ENCODE results near the gene PLA2G6. TPM values are rescaled to one million over a fixed set of nuclear protein-coding genes. Genes with fewer than 3 reads are reported as not detected.
A peak's percentile ranks its signal among the peaks of the same experiment; 100 is the strongest.

PLA2G6 gene
- total and polyA plus RNA-seq, 2 of the 13 experiments (the other 11 are each of a cell fraction or from before 2014, with no cell fraction given) = 4.8 to 11.5 TPM

- H3K4me2 ChIP-seq (ENCODE audit: low read depth, low read length) = no peak overlapping the region
- FAIRE-seq = no peak
- no peaks in the 10 kb centered on the region; a peak in 1 of 5 replicates for H3K27me3 ChIP-seq (ENCODE audit: control insufficient read depth in 1 of 2, insufficient read depth in 2 of 2, low read length in 2 of 2)
- no peaks in the 10 kb centered on the region for H4K20me1 ChIP-seq (ENCODE audit: insufficient read depth, low read length)
- no peaks in the 10 kb centered on the region for H3K9me3 ChIP-seq (ENCODE audit: low read length)
- no peak overlapping the region for H3K4me3 ChIP-seq (replicated peaks in 1 of 3; ENCODE audit: insufficient read depth in 1 of 3, low read depth in 2 of 3, low read length in 3 of 3)
- 87% methylated on average over 7 of the region's 7 CpGs for WGBS (ENCODE audit: low lambda C conversion rate)
- H2AFZ ChIP-seq (ENCODE audit: low read length) = no peak overlapping the region
- ChIA-PET POLR2A (interaction anchor here (2.7 kb wide), 1 partner anchor 74 kb away, joined by 10 read pairs; the partner anchor contains the start of gene BAIAP2L2), CTCF (ENCODE audit: low intra/inter-chr PET ratio, low total read pairs) (no interaction called here)
- TF ChIP-seq PHF20 (CRISPR knock-in tag; IDR thresholded peaks at IDR 0.05) (no peak), TSC22D2 (CRISPR knock-in tag; IDR thresholded peaks at IDR 0.05; ENCODE audit: borderline replicate concordance) (no peak), HNF4G (IDR thresholded peaks at IDR 0.05; ENCODE audit: borderline replicate concordance, low read depth, low read length) (no peak), HNF4G (CRISPR knock-in tag; IDR thresholded peaks at IDR 0.05; ENCODE audit: borderline replicate concordance, low read depth) (no peak), ZNF562 (CRISPR knock-in tag; IDR thresholded peaks at IDR 0.05; ENCODE audit: borderline replicate concordance) (no peak), XBP1 (CRISPR knock-in tag; IDR thresholded peaks at IDR 0.05) (no peak)
- DNase-seq (ENCODE audit: low spot score) = no peak
- no peak for ATAC-seq
- intact Hi-C loops (cut with micrococcal nuclease; ENCODE audit: unreplicated experiment) = no loop called here
- BruUV-seq (replicated peaks) = no TSS peak
- no peaks in the 10 kb centered on the region for H3K36me3 ChIP-seq (replicated peaks in 1 of 2; ENCODE audit: control insufficient read depth in 1 of 2, insufficient read depth in 2 of 2, low read length in 2 of 2)
- no peak overlapping the region for H3K9ac ChIP-seq (ENCODE audit: insufficient read depth, low read depth, low read length)
- no peaks in the 10 kb centered on the region for H3K79me2 ChIP-seq (ENCODE audit: insufficient read depth, low read length)
- no peak overlapping the region for H3K27ac ChIP-seq (ENCODE audit: extremely low read length, insufficient read depth, low read length)
- peaks cover 49% of the 10 kb centered on the region for H3K4me1 ChIP-seq (ENCODE audit: insufficient read depth, low read length)
- in situ Hi-C loops (cut with HindIII; ENCODE audit: extremely low pct_ligation_motif_present, low pct_unique_long_range_greater_than_20kb) = no loop called here
These were observed 3.2 kb upstream of the PLA2G6 start for GRCh38 chr22:38184788-38185187.

GRCh38 chr22:38180841-38181452 is 683 bp downstream of the PLA2G6 start:
- in situ Hi-C loops (cut with HindIII; ENCODE audit: extremely low pct_ligation_motif_present, low pct_unique_long_range_greater_than_20kb) (no loop called here), intact Hi-C loops (cut with micrococcal nuclease; ENCODE audit: unreplicated experiment) (no loop called here)
- no peak for FAIRE-seq
- Histone ChIP-seq H4K20me1 (ENCODE audit: insufficient read depth, low read length) (no peaks in the 10 kb centered on the region), H3K9me3 (ENCODE audit: low read length) (no peaks in the 10 kb centered on the region), H3K27ac (ENCODE audit: extremely low read length, insufficient read depth, low read length) (peak overlapping the region; percentile 82), H3K4me1 (ENCODE audit: insufficient read depth, low read length) (peaks cover 59% of the 10 kb centered on the region), H3K36me3 (replicated peaks in 1 of 2; ENCODE audit: control insufficient read depth in 1 of 2, insufficient read depth in 2 of 2, low read length in 2 of 2) (no peaks in the 10 kb centered on the region), H2AFZ (ENCODE audit: low read length) (no peak overlapping the region), H3K9ac (ENCODE audit: insufficient read depth, low read depth, low read length) (peak overlapping the region; percentile 91), H3K4me2 (ENCODE audit: low read depth, low read length) (peak overlapping the region; percentile 78), H3K79me2 (ENCODE audit: insufficient read depth, low read length) (no peaks in the 10 kb centered on the region), H3K27me3 (ENCODE audit: control insufficient read depth in 1 of 2, insufficient read depth in 2 of 2, low read length in 2 of 2) (no peaks in the 10 kb centered on the region; a peak in 1 of 5 replicates), H3K4me3 (replicated peaks in 1 of 3; ENCODE audit: insufficient read depth in 1 of 3, low read depth in 2 of 3, low read length in 3 of 3) (peak overlapping the region; percentile 67 to 86 (median 77))
- ChIA-PET POLR2A (interaction anchor here (0.9 to 6.1 kb wide), 8 partner anchors 10 to 71 kb away, joined by 3 to 60 read pairs (median 6); partner anchors contain the start of genes BAIAP2L2 and MAFF), CTCF (ENCODE audit: low intra/inter-chr PET ratio, low total read pairs) (no interaction called here)
- no peak for DNase-seq (ENCODE audit: low spot score)
- ATAC-seq = peak; percentile 29
- 3% methylated on average over 12 of the region's 14 CpGs for WGBS (ENCODE audit: low lambda C conversion rate)
- BruUV-seq (replicated peaks) = TSS peak; percentile 80
- peak; percentile 10; the same call in 1 of the 2 replicates for TF ChIP-seq ZBTB38 (CRISPR knock-in tag; IDR thresholded peaks at IDR 0.05)
- no peak for TF ChIP-seq ZNF33B (CRISPR knock-in tag; IDR thresholded peaks at IDR 0.05)
- no peak for TF ChIP-seq ZNF24 (IDR thresholded peaks at IDR 0.05)
- no peak for TF ChIP-seq ZNF782 (CRISPR knock-in tag; IDR thresholded peaks at IDR 0.05; ENCODE audit: borderline replicate concordance)
- TF ChIP-seq ZNF260 (CRISPR knock-in tag; IDR thresholded peaks at IDR 0.05; ENCODE audit: borderline replicate concordance, low read depth) = no peak
- TF ChIP-seq THYN1 (CRISPR knock-in tag; IDR thresholded peaks at IDR 0.05; ENCODE audit: borderline replicate concordance, low read depth) = no peak
- TF ChIP-seq HOXA9 (CRISPR knock-in tag; IDR thresholded peaks at IDR 0.05; ENCODE audit: borderline replicate concordance) = no peak
- TF ChIP-seq CENPT (CRISPR knock-in tag; IDR thresholded peaks at IDR 0.05; ENCODE audit: low read depth) = no peak
- peak; percentile 66; the same call in 1 of the 2 replicates for TF ChIP-seq ZNF605 (CRISPR knock-in tag; IDR thresholded peaks at IDR 0.05)
- no peak for TF ChIP-seq ZNF720 (CRISPR knock-in tag; IDR thresholded peaks at IDR 0.05)
- no peak for TF ChIP-seq ZNF597 (CRISPR knock-in tag; IDR thresholded peaks at IDR 0.05)
- no peak for TF ChIP-seq MXD3 (CRISPR knock-in tag; IDR thresholded peaks at IDR 0.05)
